Caco-2 (cell line): ENCODE results near the gene PPP1R37. TPM values are rescaled to one million over a fixed set of nuclear protein-coding genes. Genes with fewer than 3 reads are reported as not detected.
A peak's percentile ranks its signal among the peaks of the same experiment; 100 is the strongest.

Experiments
- BruUV-seq: library from RNA; stranded (reverse); fragments of 400-500 nt; replicated peaks from 2 replicates; lab custom pipeline; 2021; lab: Mats Ljungman, UMichigan
- CTCF ChIA-PET: fragments of 300-600 bp; sonication (Branson Sonifier 250); formaldehyde crosslinking; loops from one replicate; lab custom pipeline; 2022; ENCODE audit warnings: antibody characterized with exemption; lab: Charles Lee
- POLR2A ChIA-PET: fragments of 300-600 bp; sonication (Branson Sonifier 250); formaldehyde crosslinking; loops from one replicate; lab custom pipeline; 2022; ENCODE audit warnings: antibody characterized with exemption; lab: Charles Lee
- DNase-seq, 2 experiments: peaks; one replicate each; pipeline versions ENCODE4 v3.0.0 to v3.0.0-alpha.2; 2020 to 2022
- H3K27me3 ChIP-seq: replicated peaks from 2 replicates; pipeline ENCODE4 v1.6.0; 2011; ENCODE audit warnings: low read length; ENCODE audit not compliant: control insufficient read depth, insufficient read depth
- H3K36me3 ChIP-seq: 2 replicates; pipeline ENCODE4 v1.5.1; 2011; ENCODE audit warnings: low read length; ENCODE audit not compliant: control insufficient read depth, insufficient read depth
- H3K4me1 ChIP-seq: fragments of 250-450 bp; sonication (Bioruptor Pico); 2 replicates; pipeline ENCODE4 v1.5.1; 2020; ENCODE audit warnings: mild to moderate bottlenecking
- H3K4me3 ChIP-seq: 2 replicates; pipeline ENCODE4 v1.5.1; 2011; ENCODE audit warnings: low read depth, mild to moderate bottlenecking, control low read depth, low read length
- H3K9me3 ChIP-seq: fragments of 250-450 bp; sonication (Bioruptor Pico); 2 replicates; pipeline ENCODE4 v1.5.1; 2020; ENCODE audit warnings: mild to moderate bottlenecking, moderate library complexity
- H3K27ac Mint-ChIP-seq: one replicate; pipeline ENCODE4 v1.8.0; 2022; ENCODE audit warnings: mixed read lengths; ENCODE audit not compliant: unreplicated experiment
- H3K27me3 Mint-ChIP-seq: one replicate; pipeline ENCODE4 v1.8.0; 2022; ENCODE audit warnings: mixed read lengths; ENCODE audit not compliant: insufficient read depth, unreplicated experiment
- H3K36me3 Mint-ChIP-seq: one replicate; pipeline ENCODE4 v1.8.0; 2022; ENCODE audit warnings: mild to moderate bottlenecking, mixed read lengths; ENCODE audit not compliant: insufficient read depth, unreplicated experiment
- H3K4me1 Mint-ChIP-seq: one replicate; pipeline ENCODE4 v1.8.0; 2022; ENCODE audit warnings: low read depth, mixed read lengths; ENCODE audit not compliant: unreplicated experiment
- H3K4me3 Mint-ChIP-seq: one replicate; pipeline ENCODE4 v1.8.0; 2022; ENCODE audit warnings: mild to moderate bottlenecking, moderate library complexity, mixed read lengths; ENCODE audit not compliant: unreplicated experiment
- H3K9me3 Mint-ChIP-seq: one replicate; pipeline ENCODE4 v1.8.0; 2022; ENCODE audit warnings: mixed read lengths; ENCODE audit not compliant: unreplicated experiment
- CTCF ChIP-seq, 2 experiments: fragments of 200-600 bp in 1 of 2; IDR thresholded peaks; 1 replicate in 1 of 2; 2 replicates in 1 of 2; pipeline versions ENCODE4 v1.5.1 to v1.8.0; 2011 to 2022; ENCODE audit warnings: antibody characterized with exemption in 1 of 2, control low read depth in 1 of 2, inconsistent platforms in 1 of 2, low read depth in 1 of 2, low read length in 1 of 2, mild to moderate bottlenecking in 1 of 2, moderate library complexity in 1 of 2; ENCODE audit not compliant: insufficient read depth in 1 of 2, severe bottlenecking in 1 of 2, unreplicated experiment in 1 of 2
- intact Hi-C: fragments of 100-400 bp; cut with micrococcal nuclease; formaldehyde crosslinking; loops from one replicate; pipeline ENCODE4 v1.10.0; 2022; ENCODE audit not compliant: unreplicated experiment
- total RNA-seq: library from RNA; stranded (reverse); gene quantifications from 2 replicates; pipeline ENCODE4 v1.2.3, GENCODE V29; 2022

Gene PPP1R37
- total RNA-seq, 1 experiment from 2014 or later: 42.1 TPM

- H3K9me3 Mint-ChIP-seq: no peaks in the 10 kb centered on the region
- no peak for DNase-seq
- peaks cover 28% of the 10 kb centered on the region for H3K4me1 Mint-ChIP-seq
- intact Hi-C loops: loop anchor here (5.0 to 10.0 kb wide), 2 partner anchors 76 to 174 kb away; partner anchors contain the start of genes APOE and RELB
- ChIA-PET POLR2A (interaction anchor here (1.6 kb wide), 1 partner anchor 13 kb away, joined by 6 read pairs; no protein-coding TSS in a partner anchor), CTCF (interaction anchor here (0.6 to 1.0 kb wide), 2 partner anchors 13 to 75 kb away, joined by 3 to 7 read pairs; no protein-coding TSS in a partner anchor)
- peaks cover 54% of the 10 kb centered on the region for H3K36me3 Mint-ChIP-seq
- Histone ChIP-seq H3K27me3 (no peaks in the 10 kb centered on the region), H3K4me1 (peaks cover 24% of the 10 kb centered on the region), H3K36me3 (no peaks in the 10 kb centered on the region), H3K4me3 (peak overlapping the region; percentile 99), H3K9me3 (no peaks in the 10 kb centered on the region)
- no peaks in the 10 kb centered on the region for H3K27me3 Mint-ChIP-seq
- H3K4me3 Mint-ChIP-seq: peak overlapping the region; percentile 98
- no TSS peak for BruUV-seq
- H3K27ac Mint-ChIP-seq: peak overlapping the region; percentile 94
- TF ChIP-seq CTCF (IDR thresholded peaks at IDR 0.05; ENCODE audit: insufficient read depth in 1 of 2, low read depth in 1 of 2, low read length in 1 of 2, severe bottlenecking in 1 of 2, unreplicated experiment in 1 of 2): no peak
Observed at GRCh38 chr19:45078390-45079062, 14.5 kb upstream of the PPP1R37 start.

- Histone ChIP-seq H3K27me3 (no peaks in the 10 kb centered on the region), H3K9me3 (no peaks in the 10 kb centered on the region), H3K36me3 (no peaks in the 10 kb centered on the region), H3K4me3 (peak within 1 kb of the TSS; percentile 99), H3K4me1 (peaks cover 24% of the 10 kb centered on the region)
- Mint-ChIP-seq H3K36me3 (peaks cover 57% of the 10 kb centered on the region), H3K4me3 (peak within 1 kb of the TSS; percentile 98), H3K9me3 (no peaks in the 10 kb centered on the region), H3K27ac (peak within 1 kb of the TSS; percentile 94), H3K4me1 (peaks cover 28% of the 10 kb centered on the region), H3K27me3 (no peaks in the 10 kb centered on the region)
- peak in 1 of 2 experiments; percentile 28 for TF ChIP-seq CTCF (IDR thresholded peaks at IDR 0.05; ENCODE audit: insufficient read depth in 1 of 2, low read depth in 1 of 2, low read length in 1 of 2, severe bottlenecking in 1 of 2, unreplicated experiment in 1 of 2)
- POLR2A ChIA-PET: interaction anchor here (1.6 kb wide), 1 partner anchor 13 kb away, joined by 6 read pairs; no protein-coding TSS in a partner anchor
- BruUV-seq: TSS peak; percentile 66
- CTCF ChIA-PET: interaction anchor here (0.6 to 1.0 kb wide), 2 partner anchors 12 to 76 kb away, joined by 3 to 7 read pairs; no protein-coding TSS in a partner anchor
- peak; percentile 82 to 94 for DNase-seq
- intact Hi-C loops: loop anchor here (5.0 to 10.0 kb wide), 2 partner anchors 77 to 174 kb away; partner anchors contain the start of genes APOE and RELB
Observed at GRCh38 chr19:45079063-45079910, 13.7 kb upstream of the PPP1R37 start, which contains the start of gene GEMIN7. GEMIN7 (plus strand) TSS chr19:45079260; CDS start chr19:45090115, 10,855 bp downstream.
